SKM-1 treated with dmso at 0.1 percent for 144 hours (cell line): ENCODE data around the gene FAM181A.

Experiments used
- DNase-seq: peaks from one replicate; lab custom pipeline; 2025; ENCODE audit not compliant: unreplicated experiment; lab: John Stamatoyannopoulos, UW

Gene FAM181A

DNA sequence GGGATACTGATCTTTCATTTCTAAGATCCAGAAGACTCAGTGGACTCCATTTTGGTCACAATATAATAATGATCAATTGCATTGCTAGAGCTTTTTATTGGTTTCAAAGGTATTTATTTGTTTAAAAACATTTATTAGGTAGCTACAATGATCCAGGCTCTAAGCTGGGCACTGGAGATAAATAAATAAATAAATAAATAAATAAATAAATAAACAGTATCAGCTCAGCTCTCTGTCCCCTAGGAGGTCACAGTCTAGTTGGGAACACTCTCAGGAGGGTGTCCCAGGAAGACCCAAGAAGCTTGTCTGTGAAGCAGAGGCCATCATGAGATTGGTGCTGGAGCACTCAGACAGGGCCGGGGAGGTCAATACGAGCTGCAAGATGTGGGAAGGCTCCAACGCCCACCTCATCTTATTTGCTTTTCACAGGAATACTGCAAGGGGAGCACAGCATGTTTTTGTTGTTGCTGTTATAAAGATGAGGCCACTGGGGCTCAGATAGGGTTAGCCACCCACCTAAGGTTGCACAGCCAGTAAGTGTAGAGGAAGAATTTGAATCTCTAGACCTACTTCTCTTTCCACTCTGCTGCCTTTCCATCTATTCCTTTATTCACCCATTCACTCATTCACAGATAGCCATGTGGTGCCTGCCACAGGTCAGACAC is 33.8 kb downstream of the FAM181A start:
- no peak for DNase-seq

DNA sequence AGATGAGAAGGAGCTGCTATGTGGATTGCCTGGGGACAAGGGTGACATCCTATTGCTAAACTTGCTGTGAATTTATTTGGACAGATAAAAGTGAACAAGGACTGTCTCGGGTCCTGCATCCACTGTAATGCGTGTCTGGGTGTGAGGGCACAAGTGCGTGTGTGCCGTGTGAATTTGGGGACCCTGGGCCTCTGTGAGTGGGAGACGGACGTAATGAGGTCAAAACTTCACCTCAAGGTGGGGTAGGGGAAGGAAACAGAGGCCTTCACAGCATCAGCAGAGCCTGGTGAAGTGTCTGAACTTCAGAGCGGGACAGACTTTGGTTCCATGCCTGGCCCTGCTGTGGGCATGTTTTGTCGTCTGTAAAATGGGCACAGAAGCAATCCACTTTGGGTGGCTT is 34.5 kb downstream of the FAM181A start:
- DNase-seq, result no peak

GRCh38 chr14:93962701-93963601 is 35.8 kb downstream of the FAM181A start:
- DNase-seq, result peak; percentile 68

DNA sequence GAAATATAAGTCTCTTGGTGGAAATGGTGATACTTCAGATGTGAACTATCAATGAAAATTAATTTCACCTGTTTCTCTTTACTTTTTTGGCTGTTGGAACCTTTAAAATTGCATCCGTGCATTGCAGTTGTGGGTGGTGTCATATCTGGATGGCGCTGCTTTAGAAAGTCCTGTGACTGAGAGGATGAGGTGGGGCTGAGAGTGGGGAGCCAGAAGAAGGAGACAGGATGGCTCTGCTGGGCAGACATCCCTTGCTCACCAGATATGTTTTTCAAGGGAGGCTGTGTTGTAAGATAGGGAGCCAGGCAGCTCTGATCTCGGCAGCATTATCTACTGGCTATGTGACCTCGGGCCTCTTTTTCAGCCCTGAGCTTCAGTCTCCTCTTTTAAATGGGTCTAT is 36.5 kb downstream of the FAM181A start:
- DNase-seq, result no peak

GRCh38 chr14:93964281-93964680 is 37.1 kb downstream of the FAM181A start:
- DNase-seq, result no peak

- no peak for DNase-seq
These were observed 37.7 kb downstream of the FAM181A start for GRCh38 chr14:93964820-93965286.

DNA sequence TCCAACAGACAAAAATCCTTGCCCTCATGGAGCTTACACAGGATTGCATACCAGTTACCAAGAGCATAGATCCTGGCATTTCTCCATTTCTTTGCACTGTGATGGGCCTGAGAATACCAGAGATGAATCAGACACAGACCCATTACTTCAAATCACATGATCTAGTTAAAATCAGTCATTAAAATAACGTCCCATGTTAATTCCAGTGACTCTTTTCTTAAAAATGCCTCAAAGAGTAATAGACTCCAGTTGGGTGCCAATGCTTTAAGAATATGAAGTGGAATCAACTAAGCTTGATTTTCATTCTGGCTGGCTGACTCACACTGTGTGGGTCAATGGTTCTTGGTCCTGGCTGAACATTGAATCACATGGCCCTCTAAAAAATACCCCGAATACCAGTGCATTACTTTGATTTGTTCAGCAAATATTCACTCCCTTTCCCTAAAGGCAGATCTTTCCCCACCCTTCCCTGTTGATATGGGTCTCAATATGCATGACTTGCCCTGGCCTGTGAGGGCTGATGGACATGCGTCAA is 38.2 kb downstream of the FAM181A start:
- DNase-seq, result no peak

- DNase-seq, result no peak
These were observed 38.9 kb downstream of the FAM181A start for GRCh38 chr14:93965946-93966474.

DNA sequence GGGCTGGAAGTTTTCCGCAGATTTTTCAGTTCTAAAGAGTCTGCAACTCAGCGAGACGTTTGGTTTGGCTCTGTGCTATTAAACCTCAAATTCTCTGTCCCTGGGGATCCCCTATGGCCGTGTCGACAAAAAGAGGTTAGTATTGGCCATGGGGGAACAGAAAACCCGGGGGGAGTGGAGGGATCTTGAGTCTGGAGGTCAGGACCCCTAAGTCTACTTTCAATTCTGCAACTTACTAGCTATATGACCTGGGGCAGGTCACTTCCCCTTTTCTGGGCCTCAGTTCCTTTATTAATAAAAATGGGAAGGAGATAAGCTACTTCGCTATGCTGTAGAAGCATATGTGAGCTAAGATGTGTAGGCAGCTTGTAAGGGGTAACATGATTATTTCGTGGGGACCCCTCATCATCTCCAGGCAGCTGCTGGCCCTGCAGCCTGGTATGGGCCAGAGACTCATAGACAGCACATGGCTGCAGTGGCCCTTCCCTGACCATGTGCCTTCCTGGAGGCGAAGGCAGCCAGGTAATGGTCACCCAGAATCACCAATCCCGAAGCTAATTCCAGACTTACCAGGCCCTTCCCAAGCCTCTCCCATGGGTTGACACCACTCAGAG is 40.6 kb downstream of the FAM181A start:
- peak; percentile 49 for DNase-seq

DNA sequence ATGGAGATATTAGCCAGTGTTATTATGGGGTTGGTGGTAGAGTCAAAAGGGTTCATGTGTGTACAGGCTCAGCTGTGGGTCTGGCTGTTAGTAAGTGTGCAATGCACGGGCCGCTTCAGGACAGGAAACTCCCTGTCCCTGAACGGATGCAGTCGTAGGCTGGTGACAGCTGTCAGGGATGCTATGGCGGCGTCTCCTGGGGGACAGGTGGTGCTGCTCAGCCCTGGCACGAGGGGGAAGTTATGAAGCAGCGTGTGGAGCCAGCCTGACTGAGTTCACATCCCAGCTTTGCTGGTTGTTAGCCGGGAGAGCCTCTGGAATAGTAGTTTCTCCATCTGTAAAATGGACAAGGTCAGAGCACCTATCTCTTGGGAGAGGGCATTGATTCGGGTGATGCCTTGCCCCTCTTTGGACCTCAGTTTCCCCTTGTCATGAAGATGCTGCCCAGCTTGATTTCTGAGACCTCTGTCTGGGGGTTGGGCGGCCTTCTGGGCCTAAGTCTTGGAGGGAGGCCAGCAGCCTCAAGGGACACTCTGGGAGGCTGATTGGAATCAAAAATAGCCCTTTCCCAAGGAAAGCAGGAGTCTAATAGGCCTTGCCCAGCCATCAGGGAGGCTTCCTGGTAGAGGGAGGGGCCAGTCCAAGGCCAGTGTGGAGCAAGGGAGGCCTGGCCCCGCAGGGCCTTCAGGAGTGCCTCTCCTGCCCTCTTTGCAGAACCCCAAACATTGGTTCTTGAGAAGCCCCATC is 42.1 kb downstream of the FAM181A start:
- DNase-seq, result no peak

DNA sequence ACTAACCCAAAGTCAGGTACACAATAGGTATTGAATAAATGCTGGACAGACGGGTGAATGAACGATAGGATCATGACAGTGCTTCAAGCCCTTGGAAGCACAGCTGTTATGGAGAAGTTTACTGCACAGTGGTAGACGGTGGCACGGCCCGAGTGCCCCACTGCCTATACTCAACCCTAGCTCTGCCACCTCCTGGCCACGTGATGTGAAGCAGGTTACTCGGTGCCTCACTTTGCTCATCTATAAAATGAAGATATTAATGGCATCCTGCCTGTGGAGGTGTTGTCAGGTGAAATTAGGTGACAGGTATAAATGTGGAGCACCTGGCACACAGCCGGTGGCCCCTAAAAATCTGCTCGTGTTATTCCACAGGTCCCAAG is 43.4 kb downstream of the FAM181A start:
- DNase-seq, result no peak

DNA sequence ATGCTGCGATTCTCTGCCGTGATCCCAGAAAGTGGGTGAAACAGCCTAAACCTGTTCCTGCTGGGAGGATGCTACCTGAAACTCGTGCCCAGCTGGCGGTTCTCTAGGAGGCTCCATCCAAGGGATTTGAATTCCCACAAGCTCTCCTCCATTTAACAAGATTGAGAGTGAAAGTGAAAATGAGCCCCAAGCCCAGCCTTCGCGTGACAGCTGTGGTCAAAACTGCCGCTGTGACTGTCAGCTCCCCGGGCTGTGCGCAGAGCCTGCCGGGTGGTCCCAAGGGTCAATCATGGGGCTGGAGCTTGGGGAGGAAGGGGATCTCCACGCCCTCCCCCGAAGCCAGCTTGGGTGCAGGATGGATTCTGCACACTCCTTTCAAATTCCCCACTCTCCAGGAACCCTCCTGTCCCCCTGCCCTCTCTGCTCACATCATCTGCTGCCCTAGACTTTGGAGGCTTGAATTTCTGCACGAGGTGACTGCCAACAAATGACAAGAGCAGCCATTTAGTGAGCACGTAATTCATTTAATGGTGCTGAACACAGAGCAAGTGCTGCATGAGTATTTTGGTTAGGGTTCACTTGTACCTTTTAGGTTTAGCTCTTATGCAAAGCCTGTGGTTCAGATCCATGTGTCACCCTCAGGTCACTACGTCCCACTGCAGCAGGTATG is 44.0 kb downstream of the FAM181A start:
- no peak for DNase-seq

DNA sequence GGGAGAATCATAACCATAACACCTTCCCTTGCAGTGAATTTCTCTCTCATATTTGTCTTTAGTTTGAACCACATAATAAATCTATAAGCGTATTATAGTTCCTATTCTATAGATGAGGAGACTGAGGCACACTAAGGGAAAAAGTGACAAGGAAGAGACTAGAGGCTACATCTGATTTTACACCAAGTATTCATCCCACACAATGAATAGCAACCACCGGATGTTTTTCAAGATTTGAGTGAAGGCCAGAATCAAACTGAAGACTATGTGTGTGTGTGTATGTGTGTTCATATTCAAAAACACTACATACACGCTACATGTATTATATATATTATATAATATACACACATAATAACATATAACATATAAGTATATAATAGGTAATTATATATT is 44.5 kb downstream of the FAM181A start:
- DNase-seq, result no peak

GRCh38 chr14:93972618-93973205 is 45.6 kb downstream of the FAM181A start:
- DNase-seq, result no peak

DNA sequence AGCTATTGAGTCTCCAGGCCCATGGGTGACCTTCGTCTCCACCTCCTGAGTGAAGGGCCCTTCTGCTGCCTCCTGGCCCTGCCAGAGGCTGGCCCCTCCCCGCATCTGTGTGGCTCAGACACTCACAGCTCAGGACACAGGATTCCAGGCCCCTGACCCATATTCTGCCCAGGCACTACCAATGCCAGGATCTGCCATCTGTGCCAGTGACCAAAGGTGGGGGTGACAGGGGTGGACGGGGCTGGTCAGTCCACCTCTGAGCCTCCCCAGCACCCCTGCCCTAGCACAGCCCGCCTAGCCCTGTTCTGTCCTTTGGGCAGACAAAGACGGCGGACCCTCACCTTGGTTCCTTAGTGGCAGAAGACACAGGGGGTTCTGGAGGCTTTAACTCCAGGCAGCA is 46.5 kb downstream of the FAM181A start:
- DNase-seq, result no peak

DNA sequence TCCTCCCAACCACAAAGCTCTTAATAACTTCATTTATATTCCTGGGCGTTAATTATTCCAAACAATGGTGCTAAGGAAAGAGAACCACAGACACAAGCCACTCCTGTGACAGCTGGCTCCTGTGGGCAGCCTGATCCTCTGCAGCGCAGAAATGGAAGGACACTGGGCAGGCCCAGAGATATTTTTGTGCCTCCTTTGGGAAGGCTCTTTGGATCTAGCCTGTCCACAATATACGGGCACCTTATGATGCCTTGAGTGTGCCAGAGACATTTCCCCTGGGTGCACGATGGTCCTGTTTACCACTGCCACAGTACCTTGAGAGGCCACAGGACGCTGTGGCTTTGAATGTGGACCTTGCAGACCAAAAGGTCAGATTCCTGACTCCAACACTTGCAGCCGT is 47.2 kb downstream of the FAM181A start:
- no peak for DNase-seq

GRCh38 chr14:93974833-93975232 is 47.7 kb downstream of the FAM181A start:
- DNase-seq, result no peak

DNA sequence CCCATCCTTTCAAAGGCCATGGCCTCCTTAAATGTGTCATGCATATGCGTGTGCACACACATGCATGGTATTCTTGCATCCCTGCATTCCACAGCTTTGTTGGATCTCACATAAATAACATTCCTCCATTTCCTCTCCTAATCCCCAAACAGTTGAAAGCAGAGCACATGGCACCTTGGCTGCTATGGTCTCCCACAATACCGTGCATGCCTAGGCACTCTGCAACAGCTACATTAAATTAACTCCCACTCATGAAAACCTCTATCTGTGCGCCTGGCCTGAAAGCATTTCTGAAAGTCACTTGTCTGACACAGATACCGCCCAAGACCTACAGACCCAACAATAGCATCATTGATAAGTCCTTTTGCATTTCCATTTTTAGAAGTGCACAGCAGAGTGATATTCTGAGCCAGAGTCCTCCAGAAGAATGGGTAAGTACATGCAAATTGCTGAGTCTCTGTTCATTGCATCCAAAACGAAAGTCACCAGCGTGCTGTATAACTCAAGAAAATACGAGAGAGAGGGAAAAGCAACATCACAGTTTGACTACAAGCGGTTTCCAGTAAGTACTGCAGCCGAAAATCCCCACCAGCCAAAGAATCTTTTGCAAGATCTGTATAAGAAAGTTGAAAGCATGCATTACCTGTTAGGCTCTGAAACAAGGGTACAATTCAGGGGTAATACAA is 48.8 kb downstream of the FAM181A start:
- DNase-seq, result no peak

DNA sequence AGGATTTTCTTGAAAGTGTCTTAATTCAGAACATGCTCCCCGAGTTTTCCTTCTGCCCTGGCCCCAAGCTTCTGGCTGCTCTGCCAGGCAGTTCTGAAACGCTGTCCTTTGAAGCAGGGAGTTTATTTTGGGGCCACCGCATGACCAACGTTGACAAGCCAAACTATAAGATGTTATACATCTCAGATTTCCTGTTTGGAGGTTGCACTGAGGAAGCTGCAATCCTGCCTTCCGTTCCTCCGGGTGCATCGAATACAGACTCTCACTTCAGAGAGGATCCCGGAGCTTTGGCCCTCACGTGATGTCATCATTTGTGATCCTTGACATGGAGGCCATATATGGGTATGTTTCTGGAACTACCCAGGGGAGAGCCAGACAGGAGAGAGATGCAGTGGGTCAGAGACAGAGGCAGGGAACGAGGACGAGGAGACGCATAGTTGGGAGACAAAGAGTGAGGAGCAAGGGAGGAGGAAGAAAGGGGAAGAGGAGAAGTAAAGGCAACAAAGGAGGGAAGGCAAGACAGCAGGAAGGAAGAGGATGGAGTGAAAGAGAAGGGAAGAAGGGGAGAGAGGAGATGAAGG is 49.4 kb downstream of the FAM181A start, which contains the start of gene ASB2:
ASB2 (minus strand) TSS at position 94 of the 581 bp plus-strand sequence. CDS start 12,031 bp downstream, outside the sequence.
- no peak for DNase-seq
